Thoracic aorta (tissue), 2 donors: ENCODE measurements around the gene JMJD1C. TPM values are rescaled to one million over a fixed set of nuclear protein-coding genes. Genes with fewer than 3 reads are reported as not detected.

ENCODE experiments used
- ATAC-seq: fragments of 150-250 bp; one replicate; pipeline ENCODE4 v1.8.0; 2017; ENCODE audit warnings: low read depth; ENCODE audit not compliant: insufficient number of reproducible peaks, low FRiP score
- DNase-seq: peaks from one replicate; pipeline ENCODE4 v3.0.0-alpha.2; 2020; ENCODE audit warnings: low spot score
- H3K27ac ChIP-seq, 2 donors: fragments of 200-600 bp; sonication (generic); 1 replicate in 1 of 2; 2 replicates in 1 of 2; pipeline ENCODE4 v1.5.1; 2016; ENCODE audit warnings: mild to moderate bottlenecking in 2 of 2, moderate library complexity in 2 of 2
- H3K27me3 ChIP-seq: fragments of 200-600 bp; sonication (generic); replicated peaks from 2 replicates; pipeline ENCODE4 v1.6.0; 2016; ENCODE audit warnings: mild to moderate bottlenecking; ENCODE audit not compliant: insufficient read depth
- H3K36me3 ChIP-seq: fragments of 200-600 bp; sonication (generic); one replicate; pipeline ENCODE4 v1.5.1; 2016
- H3K4me1 ChIP-seq, 2 donors: fragments of 200-600 bp; sonication (generic); 1 replicate in 1 of 2; 2 replicates in 1 of 2; pipeline versions ENCODE4 v1.5.1 to v1.6.0; 2016; ENCODE audit warnings: low read depth in 2 of 2, mild to moderate bottlenecking in 1 of 2; ENCODE audit not compliant: control insufficient read depth in 1 of 2
- H3K4me3 ChIP-seq: fragments of 200-600 bp; sonication (generic); 2 replicates; pipeline ENCODE4 v1.5.1; 2016; ENCODE audit warnings: mild to moderate bottlenecking
- H3K9me3 ChIP-seq: fragments of 200-600 bp; sonication (generic); 2 replicates; pipeline ENCODE4 v1.5.1; 2016
- CTCF ChIP-seq: fragments of 200-600 bp; sonication (generic); IDR thresholded peaks from one replicate; pipeline ENCODE4 v1.5.1; 2019; ENCODE audit warnings: antibody characterized with exemption
- total RNA-seq, 2 donors: library from RNA; depleted of rRNA; stranded (reverse); fragments of >200 nt; gene quantifications; one replicate each; pipeline versions ENCODE4 v1.1.0 to v1.2.3, GENCODE V29; 2016

The JMJD1C gene
- total RNA-seq, 2 donors from 2014 or later: 95.2 to 215 TPM

GRCh38 chr10:63128443-63128842, 337.3 kb downstream of the JMJD1C start:
- no peak for ATAC-seq
- Histone ChIP-seq H3K9me3 (no peaks in the 10 kb centered on the region), H3K27me3 (no peaks in the 10 kb centered on the region), H3K4me3 (no peak overlapping the region), H3K36me3 (no peaks in the 10 kb centered on the region), H3K4me1 (no peaks in the 10 kb centered on the region), H3K27ac (no peak overlapping the region)
- no peak for DNase-seq
- TF ChIP-seq CTCF: no peak

- no peaks in the 10 kb centered on the region for H3K27me3 ChIP-seq
- H3K4me3 ChIP-seq: no peak overlapping the region
- no peak for DNase-seq
- no peaks in the 10 kb centered on the region for H3K36me3 ChIP-seq
- ATAC-seq: no peak
- no peak for TF ChIP-seq CTCF
- no peaks in the 10 kb centered on the region for H3K4me1 ChIP-seq
- H3K27ac ChIP-seq: no peak overlapping the region
- no peaks in the 10 kb centered on the region for H3K9me3 ChIP-seq
Measured at GRCh38 chr10:63125459-63125858, 340.3 kb downstream of the JMJD1C start.

DNA sequence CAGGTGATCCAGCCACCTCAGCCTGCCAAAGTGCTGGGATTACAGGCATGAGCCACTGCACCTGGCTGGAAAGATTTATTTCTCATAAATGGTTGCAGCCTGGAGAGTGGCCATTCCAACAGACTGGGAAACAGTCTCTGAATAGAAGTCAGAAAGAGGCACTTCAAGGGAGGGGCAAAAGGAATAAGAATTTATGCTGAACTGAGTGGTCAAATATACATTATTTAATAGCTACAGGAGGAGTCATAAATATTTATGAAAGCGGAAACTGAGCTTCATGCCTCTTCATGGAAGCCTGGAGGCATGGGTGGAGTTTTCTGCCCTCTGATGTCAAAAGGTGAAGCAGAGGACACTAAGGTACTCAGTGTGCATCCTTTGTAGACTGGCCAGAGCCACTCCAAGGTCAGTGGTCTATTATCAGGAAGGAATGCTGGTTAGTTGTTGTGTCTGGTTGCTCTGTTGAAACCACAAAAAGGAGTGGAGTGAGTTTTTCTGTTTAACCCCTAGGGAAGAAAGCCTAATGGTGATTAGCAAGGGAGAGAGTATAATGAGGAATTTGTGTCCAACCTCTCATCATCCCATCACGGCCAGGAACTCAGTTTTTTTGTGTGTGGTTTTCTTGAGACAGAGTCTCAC, 341.9 kb downstream of the JMJD1C start:
- Histone ChIP-seq H3K36me3 (no peaks in the 10 kb centered on the region), H3K4me3 (no peak overlapping the region), H3K4me1 (no peaks in the 10 kb centered on the region), H3K27ac (no peak overlapping the region), H3K27me3 (no peaks in the 10 kb centered on the region), H3K9me3 (no peaks in the 10 kb centered on the region)
- DNase-seq (no peak), ATAC-seq (no peak)
- TF ChIP-seq CTCF: no peak

DNA sequence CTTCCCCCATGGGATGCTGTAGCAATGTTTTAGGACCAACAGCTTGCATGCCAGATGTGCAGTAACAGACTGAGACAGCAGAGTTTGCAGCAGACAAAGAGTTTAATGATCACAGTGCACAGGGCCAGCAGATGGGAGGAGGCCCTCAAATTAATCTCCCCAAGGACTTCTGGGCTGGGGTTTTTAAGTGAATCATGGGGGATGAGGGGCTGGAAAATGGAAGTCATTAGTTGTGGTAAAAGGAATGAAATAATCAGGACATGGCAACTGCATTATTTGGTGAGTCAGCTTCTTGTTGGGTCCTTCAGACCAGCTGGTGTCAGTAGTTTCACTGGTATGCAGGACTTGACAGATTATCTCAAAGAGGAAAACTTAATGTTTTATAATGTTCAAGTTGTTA, 345.2 kb downstream of the JMJD1C start:
- DNase-seq: no peak
- H3K27ac ChIP-seq: no peak overlapping the region

DNA sequence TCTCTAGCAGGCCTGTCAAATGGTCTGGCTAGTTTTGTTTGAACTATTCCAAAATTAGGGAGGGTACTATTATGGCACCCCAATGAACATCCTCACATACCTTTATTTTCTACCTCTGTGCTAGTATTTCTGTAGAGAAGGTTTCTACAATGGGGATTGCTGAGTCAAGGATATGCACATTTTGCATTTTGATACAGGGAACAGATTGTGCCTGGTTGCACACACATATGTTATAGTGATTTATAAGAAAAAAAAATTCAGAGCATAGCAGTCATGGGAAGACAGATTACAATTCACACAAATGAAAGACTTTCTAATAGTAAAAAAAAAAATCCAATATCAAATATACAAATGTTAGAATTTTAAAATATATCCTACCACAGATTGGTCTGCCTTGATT, 346.7 kb downstream of the JMJD1C start:
- no peak for DNase-seq
- no peak for TF ChIP-seq CTCF
- H3K27me3 ChIP-seq: no peaks in the 10 kb centered on the region

More for the DNA sequence above, 345.2 kb downstream of the JMJD1C start:
- Histone ChIP-seq H3K4me3 (no peak overlapping the region), H3K27me3 (no peaks in the 10 kb centered on the region), H3K36me3 (no peaks in the 10 kb centered on the region), H3K9me3 (no peaks in the 10 kb centered on the region), H3K4me1 (peaks cover 4 to 10% of the 10 kb centered on the region in 2 donors)
- TF ChIP-seq CTCF: no peak
- no peak for ATAC-seq

More for the DNA sequence above, 346.7 kb downstream of the JMJD1C start:
- Histone ChIP-seq H3K9me3 (no peaks in the 10 kb centered on the region), H3K36me3 (no peaks in the 10 kb centered on the region), H3K4me3 (no peak overlapping the region), H3K27ac (no peak overlapping the region), H3K4me1 (peaks cover 16 to 24% of the 10 kb centered on the region in 2 donors)
- ATAC-seq: no peak

Other genes starting within 250 kb of the JMJD1C start
- gene REEP3, start 55.4 kb upstream of the JMJD1C start, total RNA-seq: 10 to 100 TPM; 75.0 to 91.6 TPM